IMR-90 (cell line): Measurements from ENCODE around the gene PVALEF. TPM values are rescaled to one million over a fixed set of nuclear protein-coding genes. Genes with fewer than 3 reads are reported as not detected.

ENCODE experiments used
- ATAC-seq: fragments of 200-7000 bp; cut with Tn5 transposase; 2 replicates; pipeline ENCODE4 v1.9.1; 2020; ENCODE audit warnings: low read depth, mild to moderate bottlenecking, moderate library complexity
- BruUV-seq: library from RNA; stranded (reverse); fragments of 400-500 nt; replicated peaks from 2 replicates; lab custom pipeline; 2021; lab: Mats Ljungman, UMichigan
- CTCF ChIA-PET: fragments of 300-600 bp; formaldehyde crosslinking; extraction: SDS; loops from one replicate; lab custom pipeline; 2021; ENCODE audit warnings: antibody characterized with exemption; lab: Yijun Ruan, JAX
- POLR2A ChIA-PET: fragments of 300-600 bp; sonication (Branson Sonifier 250); formaldehyde crosslinking; loops from one replicate; lab custom pipeline; 2022; ENCODE audit warnings: antibody characterized with exemption; ENCODE audit not compliant: unreplicated experiment; lab: Charles Lee
- DNase-seq: peaks from one replicate; pipeline ENCODE4 v3.0.0; 2013
- H2AFZ ChIP-seq: replicated peaks from 2 replicates; pipeline ENCODE3; 2013; ENCODE audit warnings: low read length, mild to moderate bottlenecking; ENCODE audit not compliant: poor library complexity
- H2AK5ac ChIP-seq: 2 replicates; pipeline ENCODE4 v1.6.1; 2013; ENCODE audit warnings: low read depth, low read length, inconsistent platforms
- H2AK9ac ChIP-seq: replicated peaks from 2 replicates; pipeline ENCODE3; 2013; ENCODE audit warnings: mild to moderate bottlenecking, low read depth, low read length, moderate library complexity; ENCODE audit not compliant: poor library complexity
- H2BK120ac ChIP-seq: 2 replicates; pipeline ENCODE4 v1.6.1; 2013; ENCODE audit warnings: low read depth, low read length, inconsistent platforms
- H2BK15ac ChIP-seq: 3 replicates; pipeline ENCODE4 v1.6.1; 2013; ENCODE audit warnings: low read depth, low read length, inconsistent platforms
- H2BK20ac ChIP-seq: 2 replicates; pipeline ENCODE4 v1.6.1; 2013; ENCODE audit warnings: low read depth, mild to moderate bottlenecking, inconsistent platforms, low read length, moderate library complexity
- H2BK5ac ChIP-seq: 2 replicates; pipeline ENCODE4 v1.6.1; 2013; ENCODE audit warnings: mild to moderate bottlenecking, low read depth, low read length, inconsistent platforms; ENCODE audit not compliant: poor library complexity, severe bottlenecking
- H3K14ac ChIP-seq: replicated peaks from 2 replicates; pipeline ENCODE4 v1.6.1; 2013; ENCODE audit warnings: low read depth, low read length, inconsistent platforms
- H3K18ac ChIP-seq: 2 replicates; pipeline ENCODE4 v1.6.1; 2013; ENCODE audit warnings: low read depth, low read length, control low read depth
- H3K23ac ChIP-seq: 2 replicates; pipeline ENCODE4 v1.6.1; 2013; ENCODE audit warnings: low read depth, low read length, inconsistent platforms
- H3K27ac ChIP-seq: 2 replicates; pipeline ENCODE4 v1.5.1; 2013; ENCODE audit warnings: mild to moderate bottlenecking, control low read depth, low read length; ENCODE audit not compliant: insufficient read depth
- H3K27me3 ChIP-seq: 2 replicates; pipeline ENCODE4 v1.6.1; 2013; ENCODE audit warnings: low read length; ENCODE audit not compliant: control insufficient read depth, insufficient read depth
- H3K36me3 ChIP-seq: 2 replicates; pipeline ENCODE4 v1.6.1; 2013; ENCODE audit warnings: low read length, mixed read lengths; ENCODE audit not compliant: control insufficient read depth, insufficient read depth
- H3K4ac ChIP-seq: 2 replicates; pipeline ENCODE4 v1.6.1; 2013; ENCODE audit warnings: low read depth, low read length, inconsistent platforms
- H3K4me1 ChIP-seq: 2 replicates; pipeline ENCODE4 v1.6.1; 2013; ENCODE audit warnings: low read length, mixed read lengths; ENCODE audit not compliant: control insufficient read depth, insufficient read depth
- H3K4me2 ChIP-seq: 2 replicates; pipeline ENCODE4 v1.6.1; 2013; ENCODE audit warnings: low read depth, mild to moderate bottlenecking, control low read depth, low read length, moderate library complexity
- H3K4me3 ChIP-seq: 2 replicates; pipeline ENCODE4 v1.5.1; 2013; ENCODE audit warnings: low read depth, mild to moderate bottlenecking, control low read depth, low read length, moderate library complexity; ENCODE audit not compliant: insufficient read depth
- H3K56ac ChIP-seq: 2 replicates; pipeline ENCODE4 v1.6.1; 2013; ENCODE audit warnings: low read length, inconsistent platforms; ENCODE audit not compliant: insufficient read depth; ENCODE audit errors: extremely low read depth
- H3K79me1 ChIP-seq, 2 experiments: 2 replicates each; pipeline ENCODE4 v1.6.1; 2013; ENCODE audit warnings: low read length in 2 of 2, inconsistent platforms in 1 of 2, low read depth in 1 of 2
- H3K9ac ChIP-seq: 2 replicates; pipeline ENCODE4 v1.6.1; 2013; ENCODE audit warnings: low read depth, low read length, control low read depth
- H3K9me1 ChIP-seq: 2 replicates; pipeline ENCODE4 v1.6.1; 2013; ENCODE audit warnings: low read length, inconsistent platforms; ENCODE audit not compliant: insufficient read depth
- H3K9me3 ChIP-seq: 2 replicates; pipeline ENCODE4 v1.6.1; 2013; ENCODE audit warnings: low read length; ENCODE audit not compliant: control insufficient read depth, insufficient read depth
- H4K20me1 ChIP-seq: 2 replicates; pipeline ENCODE4 v1.6.1; 2013; ENCODE audit warnings: low read length, inconsistent platforms; ENCODE audit not compliant: insufficient read depth
- H4K5ac ChIP-seq: 2 replicates; pipeline ENCODE4 v1.6.1; 2013; ENCODE audit warnings: mild to moderate bottlenecking, low read depth, low read length, control low read depth
- H4K8ac ChIP-seq, 2 experiments: 2 replicates each; pipeline ENCODE4 v1.6.1; 2013; ENCODE audit warnings: low read depth in 2 of 2, low read length in 2 of 2, control low read depth in 1 of 2, inconsistent platforms in 1 of 2
- H4K91ac ChIP-seq: 2 replicates; pipeline ENCODE4 v1.6.1; 2013; ENCODE audit warnings: low read depth, low read length, inconsistent platforms; ENCODE audit not compliant: insufficient read depth
- BHLHE40 ChIP-seq: fragments of 150-350 bp; IDR thresholded peaks from 2 replicates; pipeline ENCODE4 v1.6.1; 2016; ENCODE audit warnings: mild to moderate bottlenecking, low read depth, low read length
- CEBPB ChIP-seq: IDR thresholded peaks from 2 replicates; pipeline ENCODE4 v1.6.1; 2012; ENCODE audit warnings: low read depth, low read length, improper control_type of control experiment
- CHD1 ChIP-seq: IDR thresholded peaks from 2 replicates; pipeline ENCODE4 v1.6.1; 2012; ENCODE audit warnings: low read depth, low read length, improper control_type of control experiment
- CTCF ChIP-seq: conservative IDR thresholded peaks from 2 replicates; pipeline ENCODE4 v1.5.1; 2012; ENCODE audit warnings: mild to moderate bottlenecking, low read depth, low read length, improper control_type of control experiment
- ELK1 ChIP-seq: fragments of 150-350 bp; IDR thresholded peaks from 2 replicates; pipeline ENCODE4 v1.6.1; 2016; ENCODE audit warnings: low read depth, mild to moderate bottlenecking, low read length, moderate library complexity, borderline replicate concordance
- FOS ChIP-seq: fragments of 150-350 bp; IDR thresholded peaks from 2 replicates; pipeline ENCODE4 v1.6.1; 2016; ENCODE audit warnings: low read depth, low read length
- MAFK ChIP-seq: IDR thresholded peaks from 2 replicates; pipeline ENCODE4 v1.6.1; 2012; ENCODE audit warnings: low read depth, low read length, improper control_type of control experiment
- MAZ ChIP-seq: IDR thresholded peaks from 2 replicates; pipeline ENCODE4 v1.6.1; 2012; ENCODE audit warnings: low read depth, mild to moderate bottlenecking, low read length, improper control_type of control experiment, moderate library complexity, borderline replicate concordance
- MXI1 ChIP-seq: IDR thresholded peaks from 2 replicates; pipeline ENCODE4 v1.6.1; 2012; ENCODE audit warnings: low read depth, mild to moderate bottlenecking, low read length, moderate library complexity, borderline replicate concordance
- NFE2L2 ChIP-seq: fragments of 150-350 bp; IDR thresholded peaks from 2 replicates; pipeline ENCODE4 v1.6.1; 2016; ENCODE audit warnings: low read depth, mild to moderate bottlenecking, low read length
- POLR2A ChIP-seq: IDR thresholded peaks from 2 replicates; pipeline ENCODE4 v1.6.1; 2012; ENCODE audit warnings: mild to moderate bottlenecking, low read depth, low read length
- RAD21 ChIP-seq: IDR thresholded peaks from 2 replicates; pipeline ENCODE4 v1.6.1; 2012; ENCODE audit warnings: low read length, improper control_type of control experiment
- RCOR1 ChIP-seq: IDR thresholded peaks from 2 replicates; pipeline ENCODE4 v1.6.1; 2012; ENCODE audit warnings: mild to moderate bottlenecking, low read length, improper control_type of control experiment; ENCODE audit not compliant: insufficient replicate concordance
- RFX5 ChIP-seq: IDR thresholded peaks from 2 replicates; pipeline ENCODE4 v1.8.0; 2012; ENCODE audit warnings: low read depth, mild to moderate bottlenecking, low read length, moderate library complexity
- SMC3 ChIP-seq: fragments of 150-350 bp; IDR thresholded peaks from 2 replicates; pipeline ENCODE4 v1.6.1; 2016; ENCODE audit warnings: low read depth, mild to moderate bottlenecking, antibody characterized with exemption, low read length, moderate library complexity
- WGBS, 2 experiments: methylation state at CpG; one replicate each; pipeline versions ENCODE4 v1.1.5 to v1.1.7; 2013; ENCODE audit warnings: missing lambda C conversion rate in 2 of 2; ENCODE audit not compliant: insufficient read length in 1 of 2; ENCODE audit errors: extremely low coverage in 2 of 2; 5-methylcytosine and 5-hydroxymethylcytosine counted together
- dilution Hi-C: fragments of 300-500 bp; cut with HindIII; formaldehyde crosslinking; loops from one replicate; pipeline ENCODE4 v1.14.3; 2018; ENCODE audit warnings: low sequenced_read_pairs; ENCODE audit not compliant: unreplicated experiment
- in situ Hi-C: fragments of 300-500 bp; cut with MboI; formaldehyde crosslinking; loops from 3 replicates; pipeline ENCODE4 v1.14.3; 2019; ENCODE audit warnings: low sequenced_read_pairs, inconsistent platforms, mixed read lengths
- intact Hi-C: fragments of 100-400 bp; cut with micrococcal nuclease; formaldehyde crosslinking; loops from 2 replicates; pipeline ENCODE4 v1.10.0; 2022
- polyA plus RNA-seq, 3 experiments: library from polyadenylated mRNA; depleted of rRNA; stranded (reverse); fragments of >200 nt; gene quantifications; 2 replicates each; pipeline ENCODE4 v1.2.3, GENCODE V29; 2012; ENCODE audit warnings: low replicate concordance in 1 of 3
- total RNA-seq: library from RNA; depleted of rRNA; stranded (reverse); fragments of >200 nt; gene quantifications from 2 replicates; pipeline ENCODE4 v1.2.3, GENCODE V29; 2012
- TF ChIP-seq, protein P1 (sequence below): fragments of 150-350 bp; IDR thresholded peaks from 2 replicates; pipeline ENCODE4 v1.6.1; 2017; ENCODE audit warnings: mild to moderate bottlenecking, antibody characterized with exemption, low read length, low read depth

Gene PVALEF
- total and polyA plus RNA-seq, 2 of the 4 experiments (the other 2 are of a cell fraction) = not detected

DNA sequence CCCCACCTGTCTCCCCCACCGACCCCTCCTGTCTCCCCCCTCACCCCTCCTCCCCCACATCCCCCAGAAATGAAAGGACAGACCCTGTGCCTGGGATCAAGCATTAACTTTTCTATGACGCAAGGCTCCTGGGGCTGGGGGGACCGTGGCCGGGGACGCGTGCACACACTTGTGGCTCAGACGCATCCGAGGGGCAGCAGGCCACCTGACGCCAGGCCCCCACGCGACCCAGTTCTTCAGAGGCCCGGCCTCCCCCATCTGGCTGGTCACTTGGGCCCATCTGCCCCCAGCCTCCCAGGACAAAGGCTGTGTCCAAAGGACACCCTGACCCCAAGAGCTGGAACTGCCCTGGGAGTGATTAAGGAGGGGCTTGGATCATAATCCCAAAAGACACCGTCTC, 14.0 kb upstream of the PVALEF start:
- Histone ChIP-seq H3K9ac (no peak overlapping the region), H3K18ac (no peak overlapping the region), H4K5ac (no peak overlapping the region), H3K9me1 (no peaks in the 10 kb centered on the region), H4K20me1 (no peaks in the 10 kb centered on the region), H2AK9ac (no peak overlapping the region), H3K36me3 (no peaks in the 10 kb centered on the region), H2AFZ (no peak overlapping the region), H3K79me1 (no peaks in the 10 kb centered on the region), H3K4me3 (no peak overlapping the region), H3K4me2 (no peak overlapping the region), H3K9me3 (no peaks in the 10 kb centered on the region), H3K27me3 (peaks cover 31% of the 10 kb centered on the region), H3K4me1 (no peaks in the 10 kb centered on the region), H2BK20ac (no peak overlapping the region), H3K23ac (no peak overlapping the region), H3K4ac (no peak overlapping the region), H2BK120ac (no peak overlapping the region), H3K27ac (no peak overlapping the region), H2BK5ac (no peak overlapping the region), H3K56ac (no peak overlapping the region), H4K91ac (no peak overlapping the region), H4K8ac (no peak overlapping the region), H3K14ac (no peak overlapping the region), H2BK15ac (no peak overlapping the region), H2AK5ac (no peak overlapping the region)
- CTCF ChIA-PET = no interaction called here
- no peak for ATAC-seq
- TF ChIP-seq NFE2L2 (no peak), RAD21 (no peak), CTCF (no peak), CHD1 (no peak), SMC3 (no peak), ELK1 (no peak), POLR2A (no peak), RFX5 (no peak), FOS (no peak), RCOR1 (no peak), MXI1 (no peak), CEBPB (no peak), BHLHE40 (no peak), MAFK (no peak), MAZ (no peak)
- TF ChIP-seq, protein P1, sequence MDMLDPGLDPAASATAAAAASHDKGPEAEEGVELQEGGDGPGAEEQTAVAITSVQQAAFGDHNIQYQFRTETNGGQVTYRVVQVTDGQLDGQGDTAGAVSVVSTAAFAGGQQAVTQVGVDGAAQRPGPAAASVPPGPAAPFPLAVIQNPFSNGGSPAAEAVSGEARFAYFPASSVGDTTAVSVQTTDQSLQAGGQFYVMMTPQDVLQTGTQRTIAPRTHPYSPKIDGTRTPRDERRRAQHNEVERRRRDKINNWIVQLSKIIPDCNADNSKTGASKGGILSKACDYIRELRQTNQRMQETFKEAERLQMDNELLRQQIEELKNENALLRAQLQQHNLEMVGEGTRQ = no peak
- dilution Hi-C loops (no loop called here), in situ Hi-C loops (no loop called here), intact Hi-C loops (no loop called here)
- WGBS, 2 experiments = 81% methylated on average over 9 of the region's 13 CpGs; no CpG with 5 or more reads in 1 of the 2 experiments
- DNase-seq = no peak
- no TSS peak for BruUV-seq
- POLR2A ChIA-PET = no interaction called here
